HFF-Myc (cell line): ENCODE measurements around the gene GARS1.
"Not testable (repeated sequence)": the region's sequence is repeated elsewhere in the genome, so short reads cannot be mapped to it uniquely, and the experiment has no call there.

Experiments used
- DNase-seq: peaks from one replicate; pipeline ENCODE4 v3.0.0-alpha.2; 2011; ENCODE audit warnings: low read depth; ENCODE audit errors: extremely low read depth
- H3K4me3 ChIP-seq: replicated peaks from 2 replicates; pipeline ENCODE4 v1.5.1; 2011; ENCODE audit warnings: low read depth, mild to moderate bottlenecking, control low read depth, low read length
- CTCF ChIP-seq: IDR thresholded peaks from 2 replicates; pipeline ENCODE4 v1.5.1; 2012; ENCODE audit warnings: mild to moderate bottlenecking, low read depth, low read length, control low read depth; ENCODE audit errors: missing control alignments

Gene GARS1

GRCh38 chr7:30585675-30586074 lies 9.0 kb upstream of the GARS1 start:
- no peak for TF ChIP-seq CTCF
- no peak overlapping the region for H3K4me3 ChIP-seq
- no peak for DNase-seq

GRCh38 chr7:30587547-30587946 lies 7.1 kb upstream of the GARS1 start:
- not testable (repeated sequence) for DNase-seq, H3K4me3 ChIP-seq

- no peak overlapping the region for H3K4me3 ChIP-seq
- no peak for DNase-seq
- no peak for TF ChIP-seq CTCF
Measured at GRCh38 chr7:30589111-30589510, 5.6 kb upstream of the GARS1 start.

- TF ChIP-seq CTCF = no peak
- peak overlapping the region; percentile 73 for H3K4me3 ChIP-seq
- DNase-seq = no peak
Measured at GRCh38 chr7:30594048-30594539, 584 bp upstream of the GARS1 start.

GRCh38 chr7:30595436-30596013 lies 847 bp downstream of the GARS1 start:
- peak overlapping the region; percentile 73 for H3K4me3 ChIP-seq
- TF ChIP-seq CTCF = no peak
- no peak for DNase-seq

- no peak for DNase-seq
- TF ChIP-seq CTCF = no peak
Measured at GRCh38 chr7:30596014-30596641, 1.4 kb downstream of the GARS1 start.

GRCh38 chr7:30596721-30597120 lies 2.0 kb downstream of the GARS1 start:
- no peak for DNase-seq

More at GRCh38 chr7:30596014-30596641, 1.4 kb downstream of the GARS1 start:
- H3K4me3 ChIP-seq = peak overlapping the region; percentile 73

More at GRCh38 chr7:30596721-30597120, 2.0 kb downstream of the GARS1 start:
- TF ChIP-seq CTCF = no peak
- H3K4me3 ChIP-seq = peak overlapping the region; percentile 73
